ENCODE results near the gene PFDN1.

The PFDN1 gene

GRCh38 chr5:140261403-140262171, 41.3 kb downstream of the PFDN1 start:
- DNase-seq (ENCODE audit: low read depth in 2 of 2, low spot score in 1 of 2) = no peak

- no peak for DNase-seq (ENCODE audit: low read depth in 2 of 2, low spot score in 1 of 2)
Measured at GRCh38 chr5:140260089-140260656, 42.7 kb downstream of the PFDN1 start.

DNA sequence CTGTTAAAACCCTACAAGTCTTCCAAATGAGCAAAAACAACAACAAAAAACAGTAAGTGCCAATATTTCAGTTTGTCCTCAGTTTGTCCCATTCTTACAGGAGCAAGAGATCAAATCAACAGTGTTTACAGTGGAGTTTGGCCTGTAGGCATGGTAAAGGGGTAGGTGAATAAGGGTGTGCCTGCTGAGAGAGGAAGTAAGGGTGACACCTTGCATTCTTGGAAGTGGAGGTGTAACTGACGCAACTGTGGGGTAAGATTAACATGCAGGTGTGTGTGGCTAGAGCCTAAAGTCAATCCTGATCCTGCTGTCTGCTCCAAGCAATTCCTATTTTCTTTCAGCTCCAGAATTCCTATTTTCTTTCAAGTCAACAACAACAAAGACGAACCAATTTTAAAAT, 43.4 kb downstream of the PFDN1 start:
- DNase-seq (ENCODE audit: low read depth in 2 of 2, low spot score in 1 of 2) = no peak

DNA sequence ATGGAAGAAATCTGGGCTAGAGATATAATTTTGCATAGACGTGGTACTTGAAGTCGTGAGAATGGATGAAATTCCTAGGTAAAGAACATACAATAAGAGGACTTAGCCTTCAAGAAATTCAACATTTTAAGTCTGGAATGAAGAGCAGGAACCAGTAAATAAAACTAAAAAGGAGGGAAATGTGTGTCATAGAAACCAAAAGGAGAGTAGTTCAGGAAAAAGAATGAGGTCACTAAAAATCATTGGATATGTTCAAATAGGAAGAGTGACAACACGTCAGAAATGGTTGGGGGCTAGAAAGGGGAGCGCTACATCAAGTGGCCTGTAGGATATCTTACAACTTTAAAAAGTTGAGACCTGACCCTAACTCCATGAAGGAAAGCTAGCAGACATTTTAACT, 44.0 kb downstream of the PFDN1 start:
- no peak for DNase-seq (ENCODE audit: low read depth in 2 of 2, low spot score in 1 of 2)

DNA sequence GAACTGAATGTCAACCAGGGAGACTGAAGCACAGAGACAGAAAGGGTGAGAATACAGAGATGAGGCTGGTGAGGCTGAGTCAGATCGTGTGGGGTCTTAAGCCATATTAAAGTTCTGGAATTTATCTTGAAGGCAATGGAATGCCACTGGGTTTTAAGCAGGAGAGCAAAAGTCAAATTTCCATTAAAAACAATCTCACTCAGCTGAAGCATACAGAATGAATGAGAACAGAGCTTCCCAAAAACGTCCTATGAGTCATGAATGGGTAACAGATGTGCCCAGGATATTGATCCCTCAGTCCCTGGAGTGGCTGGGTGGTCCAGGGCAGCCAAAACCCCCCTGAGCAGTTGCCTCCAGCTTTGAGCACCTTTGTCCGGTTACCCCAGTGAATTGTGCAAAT, 44.9 kb downstream of the PFDN1 start:
- DNase-seq (ENCODE audit: low read depth in 2 of 2, low spot score in 1 of 2) = no peak

GRCh38 chr5:140256726-140257125, 46.2 kb downstream of the PFDN1 start:
- no peak for DNase-seq (ENCODE audit: low read depth in 2 of 2, low spot score in 1 of 2)

DNA sequence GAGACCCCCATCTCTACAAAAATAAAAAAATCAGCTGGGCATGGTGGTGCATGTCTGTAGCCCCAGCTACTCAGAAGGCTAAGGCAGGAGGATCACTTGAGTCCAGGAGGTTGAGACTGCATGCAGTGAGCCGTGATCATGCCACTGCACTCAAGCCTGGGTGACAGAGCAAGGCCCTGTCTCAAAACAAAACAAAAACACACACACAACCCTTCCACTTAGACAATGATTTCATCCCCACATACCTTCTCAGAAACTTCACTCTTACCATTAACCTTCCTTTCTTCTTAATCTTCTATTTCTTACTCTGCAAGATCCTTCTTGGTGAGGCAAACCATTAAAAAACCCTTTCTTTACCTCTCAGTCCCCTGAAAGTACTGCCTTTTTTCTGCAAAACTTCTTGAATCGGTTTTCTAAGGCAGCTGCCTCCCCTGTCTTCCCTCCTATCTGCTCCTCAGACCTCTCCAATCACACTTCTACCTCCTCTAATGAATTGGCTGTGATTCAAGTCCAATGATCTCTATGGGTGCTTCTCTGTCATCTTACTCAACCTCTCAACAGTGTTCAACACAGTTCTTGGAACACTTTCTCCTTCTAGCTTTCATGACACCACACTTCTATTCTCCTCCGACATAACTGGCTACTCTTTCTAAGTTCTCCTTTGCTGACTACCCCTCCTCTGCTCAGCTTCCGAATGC, 47.3 kb downstream of the PFDN1 start:
- no peak for DNase-seq (ENCODE audit: low read depth in 2 of 2, low spot score in 1 of 2)

DNA sequence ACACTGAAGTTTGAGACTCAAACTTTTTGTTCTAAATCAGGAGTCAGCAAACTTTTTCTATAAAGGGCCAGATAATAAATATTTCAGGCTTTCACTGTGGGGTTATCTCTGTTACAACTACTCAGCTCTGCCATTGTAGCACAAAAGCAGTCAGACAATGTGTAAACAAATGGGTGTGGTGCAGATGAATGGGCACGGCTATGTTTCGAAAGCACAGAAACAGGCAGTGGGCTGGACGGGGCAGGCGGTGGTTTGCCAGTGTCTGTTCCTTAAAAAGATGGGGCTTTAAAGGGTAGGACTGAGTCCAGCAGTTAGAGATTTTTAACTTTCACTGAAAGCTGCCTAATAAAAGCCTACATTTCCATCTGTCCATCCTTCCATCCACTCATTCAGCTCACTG, 48.9 kb downstream of the PFDN1 start:
- no peak for DNase-seq (ENCODE audit: low read depth in 2 of 2, low spot score in 1 of 2)

GRCh38 chr5:140252470-140253126, 50.3 kb downstream of the PFDN1 start:
- DNase-seq (ENCODE audit: low read depth in 2 of 2, low spot score in 1 of 2) = no peak

GRCh38 chr5:140251527-140251973, 51.4 kb downstream of the PFDN1 start:
- no peak for DNase-seq (ENCODE audit: low read depth in 2 of 2, low spot score in 1 of 2)

GRCh38 chr5:140250386-140250785, 52.5 kb downstream of the PFDN1 start:
- DNase-seq (ENCODE audit: low read depth in 2 of 2, low spot score in 1 of 2) = no peak

GRCh38 chr5:140249536-140249935, 53.4 kb downstream of the PFDN1 start:
- no peak for DNase-seq (ENCODE audit: low read depth in 2 of 2, low spot score in 1 of 2)

GRCh38 chr5:140248414-140248813, 54.5 kb downstream of the PFDN1 start:
- no peak for DNase-seq (ENCODE audit: low read depth in 2 of 2, low spot score in 1 of 2)

DNA sequence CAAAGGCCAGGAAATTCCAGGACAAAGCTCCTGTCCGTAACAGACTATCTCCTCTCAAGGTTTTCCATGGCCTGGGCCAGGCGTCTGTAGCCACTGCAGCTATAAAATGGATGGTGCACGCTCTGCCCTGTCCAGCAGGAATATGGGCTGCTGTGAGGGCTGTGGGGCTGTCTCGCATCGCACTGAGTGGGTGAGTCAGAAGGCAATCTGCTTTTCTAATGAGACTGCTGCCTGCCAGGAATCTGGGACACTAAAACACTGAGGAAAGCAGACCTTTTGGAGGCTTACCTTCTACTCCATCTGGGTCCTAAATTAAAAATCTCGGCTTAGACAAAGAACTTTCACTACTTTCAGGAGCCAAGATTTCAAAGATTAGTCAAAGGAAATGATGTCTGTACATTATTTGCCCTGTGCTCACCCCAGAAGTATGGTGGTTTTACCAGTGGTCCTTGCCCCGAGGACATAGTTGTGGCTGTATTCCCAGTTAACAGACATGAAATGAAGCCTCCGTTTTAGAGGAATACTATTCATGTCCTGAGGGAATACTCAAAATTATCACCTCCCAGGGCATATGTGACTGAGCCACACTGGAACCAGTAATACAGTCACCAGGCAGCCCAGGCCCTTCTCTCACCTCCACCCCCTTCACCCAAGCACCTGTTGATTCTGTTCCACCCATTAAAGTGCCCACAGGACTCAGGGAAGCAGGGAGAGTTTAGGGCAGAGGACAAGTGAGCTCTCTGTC, 56.4 kb downstream of the PFDN1 start:
- DNase-seq (ENCODE audit: low read depth in 2 of 2, low spot score in 1 of 2) = no peak

GRCh38 chr5:140245926-140246325, 57.0 kb downstream of the PFDN1 start:
- no peak for DNase-seq (ENCODE audit: low read depth in 2 of 2, low spot score in 1 of 2)

DNA sequence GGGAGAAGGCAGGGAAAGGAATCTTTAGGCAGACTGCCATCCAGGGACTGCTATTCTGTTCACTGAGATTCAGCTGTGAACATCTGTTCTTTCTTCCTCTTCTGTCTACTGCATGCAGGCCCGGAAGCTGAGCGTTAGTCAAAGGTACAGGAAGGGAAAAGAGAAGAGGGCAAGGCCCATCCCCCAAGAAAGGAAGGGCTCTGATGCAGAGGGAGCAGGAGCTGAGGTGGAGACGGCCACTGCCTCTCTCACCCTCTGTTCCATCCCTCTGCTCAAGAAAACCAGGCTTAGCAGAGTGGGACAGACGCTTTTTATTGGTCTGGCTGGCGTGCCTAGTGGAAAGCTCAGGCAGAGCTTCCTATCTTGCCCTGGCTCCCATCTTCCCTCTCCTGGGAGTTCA, 57.6 kb downstream of the PFDN1 start:
- DNase-seq (ENCODE audit: low read depth in 2 of 2, low spot score in 1 of 2) = no peak

DNA sequence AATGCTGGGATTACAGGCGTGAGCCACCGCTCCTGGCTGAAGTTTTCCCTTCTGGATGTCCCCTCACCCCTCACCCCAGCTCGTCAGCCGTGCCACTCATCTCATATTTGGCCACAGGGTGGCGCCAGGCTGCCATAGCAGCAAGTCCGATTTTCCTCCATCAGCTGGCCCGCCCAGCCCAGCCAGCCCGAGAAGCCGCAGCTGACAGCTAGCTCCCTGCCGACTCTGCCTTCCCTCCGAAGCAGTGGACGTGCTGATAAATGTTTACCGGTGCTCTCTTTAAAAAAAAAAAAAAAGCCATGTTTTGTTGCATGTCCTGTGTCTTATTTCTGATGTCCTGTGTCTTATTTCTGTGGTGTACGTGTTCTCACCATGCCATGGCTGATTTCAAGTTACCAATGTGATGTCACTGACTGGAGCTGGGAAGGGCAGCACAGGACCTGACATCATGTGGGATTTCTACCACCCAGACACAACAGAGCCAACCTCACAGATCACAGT, 58.3 kb downstream of the PFDN1 start:
- peak; percentile 26 to 56 for DNase-seq (ENCODE audit: low read depth in 2 of 2, low spot score in 1 of 2)

DNA sequence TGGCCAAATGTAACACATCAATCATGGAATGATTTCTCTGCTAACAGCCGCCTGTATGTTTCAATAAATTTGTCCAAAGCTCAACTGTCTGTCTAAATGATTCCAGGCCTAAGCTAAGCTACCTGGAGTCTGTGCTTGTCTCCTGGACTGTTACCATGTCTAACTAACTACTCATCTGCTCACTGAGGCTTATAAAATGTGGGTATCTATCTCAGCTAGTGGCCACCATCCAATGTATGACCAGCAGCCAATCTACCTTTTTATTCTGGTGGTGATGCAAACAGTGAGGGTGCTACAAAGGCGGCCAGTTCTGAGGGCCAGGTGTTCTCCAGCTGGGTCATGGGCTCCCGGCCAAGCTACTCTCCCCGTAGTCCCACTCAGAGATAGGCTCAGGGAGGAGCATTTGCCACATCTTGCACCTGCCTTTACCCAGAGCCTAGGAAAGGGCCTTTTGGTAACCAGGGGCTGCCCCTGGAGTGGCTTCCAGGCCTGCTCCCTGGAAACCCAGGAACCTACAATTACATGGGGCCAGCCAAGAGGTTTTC, 59.1 kb downstream of the PFDN1 start:
- DNase-seq (ENCODE audit: low read depth in 2 of 2, low spot score in 1 of 2) = no peak

- no peak for DNase-seq (ENCODE audit: low read depth in 2 of 2, low spot score in 1 of 2)
Measured at GRCh38 chr5:140242890-140243585, 59.9 kb downstream of the PFDN1 start.

DNA sequence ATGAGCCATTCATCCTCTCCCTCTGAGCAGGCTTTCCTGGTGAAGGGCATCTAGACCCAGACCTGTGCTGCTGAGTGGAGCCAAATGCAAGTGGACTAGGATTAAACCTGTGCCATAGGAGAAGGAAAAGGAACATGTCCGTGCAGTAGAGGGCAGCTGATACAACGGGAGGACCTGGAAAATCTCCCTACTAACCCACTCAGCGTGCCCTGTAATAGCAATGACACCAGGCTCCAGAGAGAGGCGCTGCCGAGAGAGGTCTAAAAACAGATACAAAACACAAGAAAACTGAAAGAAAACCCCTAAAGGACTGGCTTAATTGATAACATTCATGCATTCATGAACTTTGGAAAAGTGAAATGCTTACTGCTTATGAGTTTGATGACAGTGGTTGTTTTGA, 60.8 kb downstream of the PFDN1 start:
- DNase-seq (ENCODE audit: low read depth in 2 of 2, low spot score in 1 of 2) = no peak

Measured in stimulated activated CD8-positive, alpha-beta memory T cell treated with anti-CD3 and anti-CD28 coated beads, Interleukin-4, amount 100 ng/mL, for 1 hour (primary cell).